Measurements from ENCODE around the gene RNF150.
"Not testable (repeated sequence)": the region's sequence is repeated elsewhere in the genome, so short reads cannot be mapped to it uniquely, and the experiment has no call there.

The RNF150 gene

DNA sequence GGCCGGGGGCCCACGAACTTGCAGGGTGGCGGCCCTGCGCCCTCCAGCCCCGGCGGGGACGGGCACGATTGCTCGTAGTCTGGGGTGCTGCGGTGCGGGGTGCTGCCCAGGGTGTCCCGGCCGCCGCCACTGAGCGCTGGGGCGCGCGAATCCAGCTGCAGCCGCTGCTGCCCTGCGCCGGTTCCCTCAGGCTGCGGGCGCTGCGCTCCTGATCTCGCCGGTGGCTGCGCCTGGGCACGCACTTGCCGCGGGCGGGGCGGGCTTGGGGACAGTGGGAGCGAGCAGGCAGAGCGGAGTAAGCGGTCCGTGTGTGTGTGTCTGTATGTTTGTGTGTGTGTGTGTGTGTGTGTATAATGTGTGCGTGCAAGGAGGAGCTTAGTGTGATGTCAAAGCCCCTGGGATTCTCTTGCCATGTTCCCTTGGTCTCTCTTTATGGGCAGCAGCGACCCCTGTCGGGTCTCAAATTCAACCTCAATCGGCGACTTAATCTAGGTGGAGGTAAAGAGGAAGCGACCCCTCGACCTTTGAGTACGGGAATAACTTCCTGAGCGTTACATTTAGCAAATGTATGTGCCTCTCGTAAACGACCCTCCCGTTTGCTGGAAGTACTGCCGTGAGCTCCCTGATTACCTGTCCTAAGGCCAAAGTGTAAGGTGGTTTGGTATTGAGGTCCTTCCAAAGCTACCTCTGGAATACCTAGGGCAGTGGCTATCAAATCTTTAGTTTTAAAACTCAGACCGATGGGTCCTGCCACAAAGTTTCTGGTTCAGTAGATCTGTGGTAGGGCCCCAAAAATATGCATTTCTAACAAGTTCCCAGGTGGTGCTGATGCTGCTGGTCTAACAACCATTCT lies at the start of gene RNF150:
Gene RNF150, minus strand, starts transcription at position 324 of the 853 bp plus-strand sequence.
- DNase-seq = peak; percentile 85 to 92

DNA sequence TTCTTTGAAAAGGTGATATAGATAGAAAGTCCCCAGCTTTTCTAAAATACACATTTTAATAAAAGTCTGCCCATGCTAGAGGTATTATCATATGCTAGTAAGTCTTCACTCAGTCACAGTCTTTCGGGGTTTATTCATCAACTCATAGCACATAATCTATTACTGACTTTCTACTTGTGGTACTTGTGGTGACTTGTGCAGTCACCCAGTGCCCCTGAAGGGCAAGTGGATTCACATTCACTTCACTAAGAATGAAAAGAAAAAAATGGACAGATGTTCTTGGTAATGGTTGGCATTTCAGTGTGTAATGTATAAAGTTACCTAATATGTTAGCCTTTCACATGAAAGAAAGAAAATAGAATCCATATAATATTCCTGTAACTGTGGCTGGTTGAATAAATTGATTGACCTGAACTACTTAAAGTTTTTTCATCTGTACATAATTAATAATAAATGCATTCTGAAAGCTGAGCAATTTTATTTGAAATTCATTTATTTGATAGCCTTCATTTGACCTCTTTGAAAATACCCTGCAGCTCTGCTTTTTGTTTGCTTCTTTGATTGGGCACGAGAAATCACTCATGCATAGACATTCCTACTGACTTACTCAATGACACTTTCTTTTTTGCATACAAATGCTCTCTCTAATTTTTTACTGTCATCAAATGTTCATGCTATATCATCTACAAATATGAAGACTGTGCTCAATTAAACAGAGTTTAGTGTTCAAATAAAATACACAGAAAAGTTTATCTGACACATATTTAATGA lies 47.9 kb upstream of the RNF150 start:
- no peak for DNase-seq

- DNase-seq = no peak
Measured at GRCh38 chr4:141179474-141180373, 46.5 kb upstream of the RNF150 start.

GRCh38 chr4:141177171-141177570 lies 43.9 kb upstream of the RNF150 start:
- DNase-seq = no peak

DNA sequence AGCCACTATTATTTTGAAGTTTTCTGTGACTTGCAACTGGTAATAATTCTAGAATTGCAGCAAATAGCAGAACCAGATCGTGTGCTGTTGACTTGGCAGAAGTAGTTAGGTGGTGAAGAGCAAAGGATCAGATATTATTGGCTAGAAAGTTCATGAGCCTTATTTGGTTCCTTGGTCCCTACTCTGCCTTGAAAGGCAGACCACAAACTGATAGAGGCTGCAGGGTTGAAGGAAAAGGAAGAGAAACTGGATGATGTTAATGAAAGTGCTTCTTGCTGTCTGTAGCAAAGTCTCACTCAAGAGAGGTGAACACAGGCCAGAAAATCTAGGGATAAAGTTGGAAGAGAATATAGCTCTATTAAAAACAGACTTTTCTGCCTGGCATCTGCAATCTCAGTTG lies 41.2 kb upstream of the RNF150 start:
- DNase-seq = no peak

DNA sequence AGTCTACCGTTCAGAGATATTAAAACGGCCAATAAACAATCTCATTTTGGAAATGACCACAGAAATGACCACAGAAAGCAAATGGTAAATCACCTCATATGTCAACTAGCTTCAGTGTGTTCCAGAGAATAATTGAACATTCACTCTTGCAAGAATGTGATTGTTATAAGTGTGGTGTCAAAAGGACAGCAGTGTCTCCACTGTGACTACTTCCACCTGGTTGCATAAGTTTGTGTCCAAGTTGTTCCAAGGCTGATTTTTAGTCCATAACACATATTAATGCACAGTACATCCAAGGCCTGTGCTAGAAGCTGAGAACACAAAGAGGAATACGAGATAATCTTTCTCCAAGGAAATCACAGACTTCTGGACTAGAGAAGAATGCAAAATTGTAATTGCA lies 37.4 kb upstream of the RNF150 start:
- no peak for DNase-seq

GRCh38 chr4:141169391-141169790 lies 36.1 kb upstream of the RNF150 start:
- DNase-seq = no peak

DNA sequence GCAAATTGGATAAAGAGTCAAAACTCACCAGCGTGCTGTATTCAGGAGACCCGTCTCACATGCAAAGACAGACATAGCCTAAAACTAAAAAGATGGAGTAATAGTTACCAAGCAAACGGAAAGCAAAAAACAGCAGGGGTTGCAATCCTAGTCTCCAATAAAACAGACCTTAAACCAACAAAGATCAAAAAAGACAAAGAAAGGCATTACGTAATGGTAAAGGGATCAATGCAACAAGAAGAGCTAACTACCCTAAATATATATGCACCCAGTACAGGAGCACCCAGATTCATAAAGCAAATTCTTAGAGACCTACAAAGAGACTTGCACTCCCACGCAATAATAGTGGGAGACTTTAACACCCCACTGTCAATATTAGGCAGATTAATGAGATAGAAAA lies 31.7 kb upstream of the RNF150 start:
- not testable (repeated sequence) for DNase-seq

- no peak for DNase-seq
Measured at GRCh38 chr4:141159027-141159426, 25.8 kb upstream of the RNF150 start.

GRCh38 chr4:141158219-141158618 lies 24.9 kb upstream of the RNF150 start:
- DNase-seq = peak; percentile 11 to 36

- DNase-seq = no peak
Measured at GRCh38 chr4:141155586-141155985, 22.3 kb upstream of the RNF150 start.

- DNase-seq = no peak
Measured at GRCh38 chr4:141154725-141155124, 21.5 kb upstream of the RNF150 start.

DNA sequence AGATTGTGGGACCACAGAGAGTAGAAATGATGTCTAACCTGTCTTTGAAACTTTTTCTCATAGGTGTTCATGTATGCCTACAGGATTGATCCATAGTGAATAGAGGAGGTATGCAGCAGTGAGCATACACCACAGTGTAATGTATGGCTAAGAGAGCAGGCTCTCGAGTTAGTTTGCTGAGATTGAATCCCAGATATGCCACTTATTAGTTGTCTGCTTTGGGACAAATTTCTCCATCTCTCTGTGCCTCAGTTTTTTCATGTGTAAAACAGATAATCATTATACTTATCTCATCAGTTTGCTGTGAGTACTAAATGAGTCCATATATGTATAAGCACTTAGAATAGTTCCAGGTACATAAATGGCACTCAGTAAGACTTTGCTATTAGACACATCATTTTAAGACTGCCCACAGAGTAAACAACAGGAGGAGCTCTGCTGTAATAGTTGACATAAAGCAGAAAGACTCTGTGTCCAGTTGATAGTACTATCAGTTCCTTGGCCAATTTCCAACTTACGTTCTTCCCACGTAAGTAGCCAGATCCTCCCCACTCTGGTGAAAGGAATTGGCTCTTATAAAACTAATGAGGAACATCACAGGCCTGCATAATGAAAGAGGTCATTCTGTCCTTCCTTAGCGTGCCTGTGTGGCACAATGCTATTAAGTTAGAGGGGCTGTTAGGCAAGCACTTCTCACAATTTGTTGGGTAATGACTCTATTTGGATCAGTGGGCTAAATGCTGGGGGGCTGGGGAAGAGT lies 20.7 kb upstream of the RNF150 start:
- DNase-seq = no peak

DNA sequence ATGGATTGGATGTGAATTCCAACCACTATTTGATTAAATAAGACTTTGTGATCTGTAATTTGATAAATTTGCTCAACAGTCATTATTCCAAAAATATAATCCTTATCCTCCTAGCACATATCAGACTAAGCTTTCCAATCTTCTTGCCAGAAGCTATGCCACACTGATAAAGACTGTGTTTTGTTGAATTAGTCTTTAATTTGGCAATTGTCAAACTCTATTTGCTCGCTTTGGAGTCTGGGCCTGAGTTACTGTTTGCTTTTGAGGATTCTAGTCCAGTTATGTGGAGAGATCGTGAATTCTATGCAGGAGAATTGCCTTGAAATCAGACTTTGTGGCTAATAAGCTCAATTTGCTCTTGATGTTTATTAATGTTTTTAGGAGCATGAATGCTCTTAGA lies 10.9 kb upstream of the RNF150 start:
- DNase-seq = no peak

GRCh38 chr4:141142423-141142822 lies 9.2 kb upstream of the RNF150 start:
- no peak for DNase-seq

DNA sequence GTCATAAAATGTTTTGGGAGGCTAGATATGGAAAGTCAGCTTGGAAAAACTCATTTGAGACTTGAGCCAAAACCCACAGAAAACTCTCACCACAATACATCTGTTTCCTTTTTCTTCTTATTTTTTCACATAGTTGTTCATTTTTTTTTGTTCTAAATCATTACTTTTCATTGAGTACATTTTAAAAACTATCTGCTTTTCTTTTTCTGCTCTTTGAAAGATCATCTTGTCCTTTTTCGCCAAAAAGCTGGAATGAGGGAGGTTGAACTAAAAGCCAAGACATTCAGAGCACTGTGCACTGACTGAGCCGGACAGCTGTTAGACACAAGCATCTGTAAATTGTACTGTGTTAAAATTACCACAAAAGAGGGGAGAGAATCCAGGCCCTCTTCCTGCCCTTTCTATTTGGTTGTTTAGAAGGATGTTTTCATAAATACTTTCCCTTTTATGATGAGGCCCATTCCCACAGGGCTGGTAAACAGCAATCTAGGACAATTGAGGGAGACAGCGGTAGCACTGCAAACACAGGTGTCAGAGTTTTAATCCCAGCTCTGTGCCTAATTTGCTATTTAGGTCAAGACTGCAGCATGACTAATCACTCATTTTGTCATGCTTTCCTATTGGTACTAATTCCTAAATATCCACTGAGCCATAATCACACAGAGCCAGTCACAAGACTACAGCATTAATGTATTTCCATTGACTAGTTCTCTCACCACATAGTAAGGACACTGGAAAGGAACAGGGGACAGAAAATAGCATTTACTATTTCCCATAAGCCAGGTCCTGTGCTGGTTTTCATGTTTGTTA lies 7.3 kb upstream of the RNF150 start:
- DNase-seq = no peak

GRCh38 chr4:141133999-141134995 lies 1.0 kb upstream of the RNF150 start:
- DNase-seq = no peak

DNA sequence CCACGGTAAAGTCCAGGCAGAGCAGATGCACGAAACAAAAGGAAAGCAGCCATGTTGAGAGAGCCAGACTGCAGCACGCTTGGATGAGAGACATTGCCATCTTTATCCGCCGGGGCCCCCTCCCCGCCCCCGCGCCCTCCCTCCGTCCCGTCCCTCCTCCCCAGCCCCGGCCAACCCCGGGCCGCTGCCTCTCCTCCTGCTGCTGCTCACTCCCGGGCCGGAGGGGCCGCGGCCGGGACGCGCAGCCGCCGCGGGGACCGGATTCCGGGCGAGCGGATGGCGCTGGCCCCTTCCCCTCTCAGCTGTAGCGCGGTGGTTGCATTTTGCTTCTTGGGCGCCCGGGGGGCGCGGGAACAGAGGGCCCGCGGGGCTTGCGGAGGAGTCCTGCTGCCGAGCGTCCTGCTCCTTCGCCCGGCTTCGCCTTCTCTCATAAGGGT lies 542 bp downstream of the RNF150 start:
- peak in 1 of 2 experiments; percentile 42 for DNase-seq

DNA sequence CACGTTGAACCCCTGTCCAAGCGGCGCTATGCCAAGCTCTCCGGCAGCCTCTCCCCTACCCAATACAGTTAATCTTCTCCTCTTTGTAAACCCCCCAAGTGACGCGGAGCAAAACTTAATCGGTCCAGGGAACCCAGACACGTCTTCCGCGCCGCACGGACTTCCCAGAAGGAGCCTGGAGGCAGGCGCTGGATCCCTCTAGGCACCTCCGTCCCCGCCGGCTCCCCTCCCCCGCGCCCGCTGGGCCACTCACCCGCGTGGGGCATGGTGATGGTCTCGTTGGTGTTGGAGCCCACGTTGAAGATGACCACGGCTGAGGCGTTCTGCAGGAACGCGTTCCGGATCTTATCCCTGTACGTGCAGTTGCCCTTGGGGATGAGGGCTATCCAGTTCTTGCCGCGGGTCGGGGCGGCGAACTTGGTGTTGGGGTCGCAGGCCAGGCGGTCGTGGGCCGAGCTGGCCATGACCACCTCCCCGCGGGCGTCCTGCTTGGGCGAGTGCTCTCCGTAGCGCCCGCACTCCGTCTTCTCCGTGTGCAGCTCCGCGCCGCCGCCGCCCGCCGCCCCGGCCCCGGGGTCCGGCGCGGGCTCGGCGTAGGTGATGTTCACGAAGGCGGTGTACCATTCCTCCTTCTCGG lies 1.1 kb downstream of the RNF150 start:
- DNase-seq = peak in 1 of 2 experiments; percentile 6

- no peak for DNase-seq
Measured at GRCh38 chr4:141131723-141132071, 1.6 kb downstream of the RNF150 start.

All from NCI-H446 (cell line).